GM21360 (cell line): ENCODE results near the gene NUP37.

Experiments
- ATAC-seq: cut with Tn5 transposase; IDR thresholded peaks from one replicate; pipeline ENCODE4 v1.9.1; 2021; ENCODE audit warnings: mild to moderate bottlenecking, moderate library complexity; ENCODE audit not compliant: unreplicated experiment

NUP37 gene

DNA sequence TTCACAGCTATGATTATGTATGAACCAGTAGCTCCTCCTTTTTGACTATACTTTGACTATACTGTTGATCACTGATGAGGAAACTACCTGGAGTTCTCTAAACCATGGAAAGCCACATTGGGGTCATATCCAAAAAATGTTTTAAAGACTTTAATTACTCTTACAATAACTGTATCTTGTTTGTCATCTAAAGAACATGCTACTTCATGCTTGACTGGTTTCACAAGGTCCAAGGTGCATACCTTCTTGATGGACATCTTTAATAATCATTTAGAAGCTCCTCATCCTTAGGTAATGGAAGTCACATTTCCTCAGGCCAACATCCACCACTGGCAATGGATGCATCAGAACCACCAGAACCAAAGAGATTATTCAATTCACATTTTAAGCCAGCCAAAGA, 88.1 kb downstream of the NUP37 start:
- no peak for ATAC-seq

DNA sequence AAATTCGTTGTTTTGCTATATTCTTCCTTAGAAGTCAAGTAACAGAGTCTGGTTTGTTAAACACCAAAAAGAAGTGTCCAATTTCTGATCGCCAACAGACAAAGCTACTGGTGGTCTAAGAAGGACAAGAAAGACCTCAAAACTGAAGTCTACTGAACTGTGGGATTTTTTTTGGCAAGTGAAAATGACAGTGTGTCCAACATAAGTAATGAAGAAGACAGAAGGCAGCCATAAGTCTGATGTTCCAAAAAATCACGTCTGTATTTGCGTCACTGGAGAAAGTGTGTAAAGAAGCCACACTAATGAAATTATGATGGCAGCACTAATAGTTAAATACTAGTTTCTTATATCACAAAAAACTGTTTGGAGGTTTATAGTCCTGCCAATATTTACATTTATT, 90.8 kb downstream of the NUP37 start:
- no peak for ATAC-seq

DNA sequence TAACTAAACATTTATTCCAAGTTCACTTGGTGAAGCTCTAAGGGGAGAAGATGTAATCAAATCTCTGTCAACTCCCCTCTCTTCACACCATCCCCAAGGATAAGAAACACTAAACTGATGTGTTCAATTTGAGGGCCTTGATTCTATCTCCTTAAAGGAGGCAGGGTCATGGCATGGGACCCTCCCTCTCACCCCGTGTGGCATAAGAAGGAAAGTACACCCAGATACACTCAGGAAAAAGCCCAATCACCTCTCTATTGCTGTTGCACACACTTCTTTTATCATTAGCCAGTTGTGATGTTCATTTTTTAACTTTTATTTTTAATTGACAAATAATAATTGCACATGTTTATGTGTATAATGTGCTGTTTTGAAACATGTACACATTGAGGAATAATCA, 93.2 kb downstream of the NUP37 start:
- no peak for ATAC-seq

- no peak for ATAC-seq
These were observed 95.1 kb downstream of the NUP37 start for GRCh38 chr12:102024765-102025164.

- ATAC-seq = no peak
These were observed 96.5 kb downstream of the NUP37 start for GRCh38 chr12:102023343-102023930.
